Activated CD8-positive, alpha-beta memory T cell treated with anti-CD3 and anti-CD28 coated beads, Interleukin-2, amount 10 ng/mL, durations not matched to agents 7 days and 5 days (primary cell): ENCODE measurements around the gene SACS. TPM values are rescaled to one million over a fixed set of nuclear protein-coding genes. Genes with fewer than 3 reads are reported as not detected.
A peak's percentile ranks its signal among the peaks of the same experiment; 100 is the strongest.
"Not testable (repeated sequence)": the region's sequence is repeated elsewhere in the genome, so short reads cannot be mapped to it uniquely, and the experiment has no call there.

Source experiments
- ATAC-seq: fragments of 150-1000 bp; cut with Tn5 transposase; one replicate; pipeline ENCODE4 v1.10.0; 2021; ENCODE audit warnings: moderate library complexity
- CTCF ChIA-PET: fragments of 350-600 bp; sonication (Branson Sonifier 250); formaldehyde crosslinking; loops from one replicate; lab custom pipeline; 2021; ENCODE audit warnings: antibody characterized with exemption; lab: Charles Lee
- DNase-seq: peaks from one replicate; pipeline ENCODE4 v3.0.0-alpha.2; 2020
- H3K27ac Mint-ChIP-seq: one replicate; pipeline ENCODE4 v1.8.0; 2021; ENCODE audit warnings: mild to moderate bottlenecking, mixed read lengths
- H3K27me3 Mint-ChIP-seq: one replicate; pipeline ENCODE4 v1.8.0; 2021; ENCODE audit warnings: mixed read lengths
- H3K36me3 Mint-ChIP-seq: one replicate; pipeline ENCODE4 v1.8.0; 2021; ENCODE audit warnings: mild to moderate bottlenecking, mixed read lengths
- H3K4me1 Mint-ChIP-seq: one replicate; pipeline ENCODE4 v1.8.0; 2021; ENCODE audit warnings: mixed read lengths
- H3K4me3 Mint-ChIP-seq: one replicate; pipeline ENCODE4 v1.8.0; 2021; ENCODE audit warnings: mild to moderate bottlenecking, moderate library complexity, mixed read lengths
- H3K9me3 Mint-ChIP-seq: one replicate; pipeline ENCODE4 v1.8.0; 2022; ENCODE audit warnings: low read depth, mixed read lengths
- total RNA-seq, 2 experiments: library from RNA; stranded (reverse); gene quantifications; one replicate each; pipeline ENCODE4 v1.2.3, GENCODE V29; 2021

Gene SACS
- total RNA-seq, 2 experiments from 2014 or later = 24.0 to 28.4 TPM

DNA sequence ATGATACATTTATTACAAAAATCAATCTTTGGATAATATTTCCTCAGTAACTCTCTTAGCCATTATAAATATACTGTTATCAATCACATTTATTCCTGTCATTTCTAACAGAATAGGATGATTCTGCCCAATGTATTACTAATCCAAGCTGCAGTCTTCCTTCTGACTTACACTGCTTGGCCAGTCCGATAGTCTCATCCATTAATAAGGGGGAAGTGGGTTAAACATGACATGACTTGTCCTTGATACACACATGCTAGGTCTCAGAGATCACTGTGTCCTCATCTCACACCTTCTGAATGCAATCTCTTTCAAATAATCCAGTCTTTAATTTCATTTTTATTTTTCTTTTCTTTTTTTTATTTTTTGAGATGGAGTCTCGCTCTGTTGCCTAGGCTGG lies 18.8 kb downstream of the SACS start:
- Mint-ChIP-seq H3K36me3 (no peaks in the 10 kb centered on the region), H3K4me3 (no peak overlapping the region), H3K9me3 (no peaks in the 10 kb centered on the region), H3K27me3 (peaks cover 17% of the 10 kb centered on the region), H3K27ac (no peak overlapping the region), H3K4me1 (no peaks in the 10 kb centered on the region)
- CTCF ChIA-PET = no interaction called here
- DNase-seq (no peak), ATAC-seq (no peak)

DNA sequence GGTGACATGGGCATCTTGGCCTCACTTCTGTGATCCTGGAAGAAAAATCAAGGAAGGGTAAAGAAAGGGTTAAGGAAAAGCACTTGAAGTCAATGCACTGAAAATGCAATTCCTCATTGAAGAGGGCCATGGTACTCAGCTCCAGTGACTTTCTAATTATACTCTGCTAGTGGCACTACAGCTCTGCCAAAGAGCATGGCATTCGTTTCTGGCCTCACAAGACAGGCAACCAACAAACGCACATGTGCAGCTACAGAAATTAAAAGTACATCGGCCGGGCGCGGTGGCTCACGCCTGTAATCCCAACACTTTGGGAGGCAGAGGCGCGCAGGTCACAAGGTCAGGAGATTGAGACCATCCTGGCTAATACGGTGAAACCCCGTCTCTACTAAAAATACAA lies 21.8 kb downstream of the SACS start:
- H3K27me3 Mint-ChIP-seq = peaks cover 17% of the 10 kb centered on the region
- peaks cover 2% of the 10 kb centered on the region for H3K4me1 Mint-ChIP-seq
- no peak for DNase-seq
- ATAC-seq = no peak
- CTCF ChIA-PET = no interaction called here
- no peak overlapping the region for H3K4me3 Mint-ChIP-seq
- H3K36me3 Mint-ChIP-seq = no peaks in the 10 kb centered on the region
- H3K27ac Mint-ChIP-seq = no peak overlapping the region
- H3K9me3 Mint-ChIP-seq = peaks cover 2% of the 10 kb centered on the region

DNA sequence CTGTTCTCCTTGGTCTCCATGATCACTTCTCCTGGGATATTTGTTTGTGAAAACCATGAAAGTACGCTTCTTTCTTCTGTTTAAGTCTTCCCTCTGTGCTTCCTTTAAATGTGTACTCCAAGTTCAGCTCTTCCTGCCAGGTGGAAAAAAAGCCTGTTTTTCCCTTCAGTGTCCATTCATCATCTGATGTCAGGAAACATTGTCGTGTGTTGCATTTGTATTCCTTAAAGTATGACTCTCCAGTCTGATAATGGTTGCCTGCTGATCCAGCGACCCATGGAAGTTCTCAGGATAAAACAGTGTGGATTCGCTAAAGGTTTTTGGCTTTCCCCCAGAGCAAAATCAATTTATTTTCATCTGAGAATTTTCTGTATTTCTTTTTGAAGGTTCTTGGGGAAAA lies 22.3 kb downstream of the SACS start:
- Mint-ChIP-seq H3K4me3 (no peak overlapping the region), H3K27me3 (peaks cover 17% of the 10 kb centered on the region), H3K9me3 (peaks cover 2% of the 10 kb centered on the region), H3K36me3 (no peaks in the 10 kb centered on the region), H3K4me1 (peaks cover 2% of the 10 kb centered on the region), H3K27ac (no peak overlapping the region)
- DNase-seq (no peak), ATAC-seq (no peak)
- CTCF ChIA-PET = no interaction called here

DNA sequence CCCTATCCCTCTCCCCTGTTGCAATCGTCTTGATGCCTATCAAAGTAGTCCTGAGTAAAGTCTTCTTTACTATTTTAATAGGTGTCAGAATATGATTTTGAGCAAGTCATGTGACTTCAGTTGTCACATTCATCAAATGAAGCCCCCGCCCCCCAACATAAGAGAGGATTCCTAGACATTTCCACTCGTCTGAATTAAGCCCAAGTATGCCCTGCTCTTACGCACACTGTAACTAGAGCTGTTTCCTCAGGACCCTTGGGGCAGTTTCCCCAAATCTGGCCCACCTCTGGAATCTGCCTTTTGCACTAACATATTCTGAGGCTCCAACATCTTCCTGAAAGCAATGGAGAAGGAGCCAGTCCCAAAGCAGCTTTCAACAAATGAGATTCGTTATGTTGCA lies 25.5 kb downstream of the SACS start:
- Mint-ChIP-seq H3K27me3 (peaks cover 29% of the 10 kb centered on the region), H3K9me3 (peaks cover 2% of the 10 kb centered on the region), H3K36me3 (no peaks in the 10 kb centered on the region), H3K27ac (no peak overlapping the region), H3K4me3 (no peak overlapping the region), H3K4me1 (peaks cover 2% of the 10 kb centered on the region)
- ATAC-seq = no peak
- CTCF ChIA-PET = no interaction called here
- DNase-seq = no peak

DNA sequence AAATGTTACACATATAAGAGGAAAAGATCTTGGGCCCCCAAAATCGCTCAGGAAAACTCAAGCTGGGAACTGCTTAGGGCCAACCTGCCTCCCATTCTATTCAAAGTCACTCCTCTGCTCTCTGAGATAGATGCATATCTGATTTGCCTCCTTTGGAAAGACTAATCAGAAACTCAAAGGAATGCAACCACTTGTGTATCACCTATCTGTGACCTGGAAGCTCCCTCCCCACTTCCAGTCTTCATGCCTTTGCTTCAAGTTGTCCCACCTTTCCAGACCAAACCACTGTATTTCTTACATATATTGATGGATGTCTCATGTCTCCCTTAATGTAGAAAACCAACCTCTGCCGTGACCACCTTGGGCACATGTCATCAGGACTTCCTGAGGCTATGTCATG lies 32.3 kb downstream of the SACS start:
- H3K27ac Mint-ChIP-seq, H3K9me3 Mint-ChIP-seq, H3K4me1 Mint-ChIP-seq, H3K36me3 Mint-ChIP-seq, ATAC-seq, H3K4me3 Mint-ChIP-seq, DNase-seq: not testable (repeated sequence)
- peaks cover 29% of the 10 kb centered on the region for H3K27me3 Mint-ChIP-seq
- CTCF ChIA-PET = interaction anchor here (0.5 to 1.2 kb wide), 2 partner anchors 44 to 487 kb away, joined by 3 to 6 read pairs; no protein-coding TSS in a partner anchor

DNA sequence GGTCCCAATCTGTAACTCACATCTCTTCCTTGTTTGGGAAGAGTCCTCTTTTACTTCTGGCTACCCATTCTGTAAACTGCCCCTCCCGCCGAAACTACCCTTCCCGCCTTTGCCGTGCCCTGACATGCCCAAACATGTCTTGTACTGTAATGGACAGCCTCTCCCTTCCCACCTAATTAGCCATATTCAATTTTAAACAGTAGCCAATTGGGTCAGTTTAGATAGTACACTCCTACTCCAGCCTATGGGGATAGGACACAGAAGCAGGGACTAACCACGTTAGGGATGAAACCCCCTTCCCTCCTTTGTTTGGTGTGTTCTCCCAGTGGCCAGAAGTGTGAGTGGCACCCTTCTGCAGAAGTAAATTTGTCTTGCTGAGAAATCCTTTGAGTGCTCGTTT lies 34.2 kb downstream of the SACS start:
- Mint-ChIP-seq H3K4me3 (no peak overlapping the region), H3K27me3 (peaks cover 24% of the 10 kb centered on the region), H3K36me3 (peaks cover 7% of the 10 kb centered on the region), H3K9me3 (peaks cover 2% of the 10 kb centered on the region), H3K4me1 (no peaks in the 10 kb centered on the region), H3K27ac (no peak overlapping the region)
- ATAC-seq = no peak
- CTCF ChIA-PET = no interaction called here
- DNase-seq = no peak

DNA sequence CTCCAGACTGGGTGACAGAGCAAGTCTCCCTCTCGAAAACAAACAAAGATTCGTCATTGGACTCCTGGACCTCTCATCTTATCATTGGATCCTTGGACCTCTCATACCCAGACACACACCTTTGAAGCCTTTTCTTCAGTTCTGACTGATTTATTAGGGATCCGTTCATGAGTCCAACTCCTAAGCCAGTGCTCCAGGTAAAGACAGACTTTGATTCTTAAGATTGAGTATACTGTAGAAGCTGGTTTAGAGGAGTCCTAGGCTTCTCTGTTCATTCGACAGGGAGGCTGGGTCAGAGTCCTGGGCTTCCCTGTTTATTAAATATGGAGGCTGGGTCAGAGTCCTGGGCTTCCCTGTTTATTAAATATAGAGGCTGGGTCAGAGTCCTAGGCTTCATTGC lies 38.7 kb downstream of the SACS start:
- Mint-ChIP-seq H3K36me3 (peaks cover 7% of the 10 kb centered on the region), H3K27me3 (peaks cover 8% of the 10 kb centered on the region), H3K9me3 (peaks cover 2% of the 10 kb centered on the region), H3K27ac (no peak overlapping the region), H3K4me3 (no peak overlapping the region), H3K4me1 (no peaks in the 10 kb centered on the region)
- ATAC-seq (no peak), DNase-seq (no peak)
- CTCF ChIA-PET = no interaction called here

DNA sequence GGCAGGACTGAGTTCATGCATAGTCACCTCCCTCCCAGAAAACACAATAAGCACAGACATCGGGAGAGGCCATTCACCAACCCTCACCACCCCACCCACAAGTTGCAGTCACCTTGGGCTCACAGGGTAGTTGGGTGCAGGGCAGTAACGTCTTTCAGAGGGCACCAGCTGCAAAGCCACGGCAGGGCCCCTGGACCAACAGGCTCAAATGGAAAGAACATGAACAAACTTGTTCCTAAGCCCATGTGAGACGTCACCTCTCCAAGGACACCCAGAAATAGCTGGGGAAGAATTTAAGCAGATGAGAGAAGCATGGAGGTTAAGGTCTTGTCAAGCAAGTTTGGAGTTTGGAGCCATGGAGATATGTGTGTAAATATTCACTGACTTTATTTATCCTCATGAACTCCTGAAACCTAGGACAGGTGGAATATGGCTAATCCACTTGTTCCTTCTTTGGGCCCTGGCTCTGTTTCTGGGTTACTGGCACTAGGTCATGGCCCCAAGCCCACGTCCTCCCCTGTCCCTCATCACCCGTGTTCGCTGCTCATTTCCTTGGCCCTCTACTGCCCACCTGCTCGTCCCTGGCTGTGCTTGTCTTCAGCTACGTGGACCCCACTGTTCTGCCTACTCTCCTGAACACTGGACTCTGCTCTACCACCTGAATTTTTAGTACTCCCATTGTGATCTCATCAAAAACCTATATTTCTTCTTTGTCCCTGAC lies 40.4 kb downstream of the SACS start:
- no peaks in the 10 kb centered on the region for H3K36me3 Mint-ChIP-seq
- no peak overlapping the region for H3K4me3 Mint-ChIP-seq
- no peaks in the 10 kb centered on the region for H3K9me3 Mint-ChIP-seq
- peaks cover 11% of the 10 kb centered on the region for H3K27me3 Mint-ChIP-seq
- H3K27ac Mint-ChIP-seq = no peak overlapping the region
- DNase-seq = no peak
- ATAC-seq = no peak
- H3K4me1 Mint-ChIP-seq = no peaks in the 10 kb centered on the region
- CTCF ChIA-PET = no interaction called here

DNA sequence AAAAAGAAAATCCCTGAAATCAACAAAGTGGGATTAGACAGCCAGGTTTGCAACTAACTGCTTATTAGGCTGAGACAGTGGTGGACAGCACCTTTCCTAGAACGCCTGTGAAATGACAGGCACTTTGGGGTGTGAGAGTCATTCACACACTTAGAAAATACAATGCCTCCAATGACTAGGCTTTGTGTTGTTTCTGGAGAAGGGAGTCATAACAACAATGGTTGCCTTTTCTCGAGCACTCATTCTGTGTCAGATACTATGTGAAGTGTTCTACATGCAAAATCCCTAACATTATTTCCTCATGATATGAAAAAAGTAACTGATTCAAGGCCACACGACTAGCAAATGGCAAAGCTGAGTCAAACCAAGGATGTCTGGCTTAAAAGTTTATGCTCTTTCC lies 41.2 kb downstream of the SACS start:
- H3K4me3 Mint-ChIP-seq = no peak overlapping the region
- no peaks in the 10 kb centered on the region for H3K36me3 Mint-ChIP-seq
- CTCF ChIA-PET = no interaction called here
- no peak overlapping the region for H3K27ac Mint-ChIP-seq
- H3K4me1 Mint-ChIP-seq = no peaks in the 10 kb centered on the region
- peaks cover 17% of the 10 kb centered on the region for H3K27me3 Mint-ChIP-seq
- DNase-seq (no peak), ATAC-seq (no peak)
- no peaks in the 10 kb centered on the region for H3K9me3 Mint-ChIP-seq

DNA sequence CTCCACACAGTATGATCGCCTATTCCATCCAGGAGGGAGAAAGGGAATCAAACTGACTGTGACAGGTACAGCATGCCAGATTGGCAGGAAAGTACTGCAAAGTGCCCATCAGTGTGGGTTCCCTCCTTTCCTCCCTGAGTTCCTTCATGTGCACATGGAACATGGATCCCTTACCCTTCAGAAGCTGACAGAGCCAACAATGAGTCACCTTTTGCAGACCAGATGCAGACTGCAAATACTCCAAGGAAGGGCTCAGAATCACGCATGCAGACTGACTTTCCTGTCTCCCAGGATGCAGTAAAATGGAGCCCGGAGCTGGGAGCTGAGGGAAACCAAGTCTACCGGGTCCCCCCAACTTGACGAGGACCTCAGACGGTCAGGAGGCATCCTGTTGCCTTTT lies 41.8 kb downstream of the SACS start:
- Mint-ChIP-seq H3K4me3 (no peak overlapping the region), H3K36me3 (no peaks in the 10 kb centered on the region), H3K27me3 (peaks cover 18% of the 10 kb centered on the region), H3K27ac (no peak overlapping the region), H3K9me3 (no peaks in the 10 kb centered on the region), H3K4me1 (peaks cover 3% of the 10 kb centered on the region)
- CTCF ChIA-PET = no interaction called here
- ATAC-seq = no peak
- no peak for DNase-seq

DNA sequence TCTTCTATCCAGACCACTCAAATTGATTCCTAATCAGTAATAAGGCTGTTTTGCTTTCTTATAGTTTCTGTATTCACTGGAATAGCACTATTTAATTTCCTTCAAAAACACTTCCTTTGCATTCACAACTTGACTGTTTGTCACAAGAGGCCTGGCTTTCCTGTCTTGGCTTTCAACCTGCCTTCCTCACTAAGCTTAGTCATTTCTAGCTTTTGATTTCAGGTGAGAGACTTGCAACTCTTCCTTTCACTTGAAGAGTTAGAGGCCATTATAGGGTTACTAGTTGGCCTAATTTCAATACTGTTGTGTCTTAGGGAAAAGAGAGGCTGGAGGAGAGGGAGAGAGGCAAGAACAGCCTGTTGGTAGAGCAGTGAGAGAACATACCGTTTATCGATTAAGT lies 47.0 kb downstream of the SACS start:
- H3K4me3 Mint-ChIP-seq = no peak overlapping the region
- H3K27ac Mint-ChIP-seq = no peak overlapping the region
- ATAC-seq (peak; percentile 63), DNase-seq (no peak)
- CTCF ChIA-PET = no interaction called here
- H3K27me3 Mint-ChIP-seq = peaks cover 26% of the 10 kb centered on the region
- peaks cover 16% of the 10 kb centered on the region for H3K4me1 Mint-ChIP-seq
- H3K9me3 Mint-ChIP-seq = no peaks in the 10 kb centered on the region
- H3K36me3 Mint-ChIP-seq = no peaks in the 10 kb centered on the region

DNA sequence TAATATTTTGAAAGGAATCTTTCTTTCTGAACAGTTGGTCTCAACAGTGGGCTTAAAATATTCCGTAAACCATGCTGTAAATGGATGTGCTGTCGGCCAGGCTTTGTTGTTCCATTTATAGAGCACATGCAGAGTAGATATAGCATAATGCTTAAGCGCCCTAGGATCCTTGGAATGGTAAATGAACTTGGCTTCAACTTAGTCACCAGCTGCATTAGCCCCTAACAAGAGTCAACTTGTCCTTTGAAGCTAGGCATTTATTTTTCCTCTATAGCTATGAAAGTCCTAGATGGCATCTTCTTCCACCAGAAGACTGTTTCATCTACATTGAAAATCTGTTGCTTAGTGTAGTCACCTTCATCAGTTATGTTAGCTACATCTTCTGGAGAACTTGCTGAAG lies 47.6 kb downstream of the SACS start:
- H3K4me3 Mint-ChIP-seq = no peak overlapping the region
- no peak overlapping the region for H3K27ac Mint-ChIP-seq
- no peaks in the 10 kb centered on the region for H3K9me3 Mint-ChIP-seq

DNA sequence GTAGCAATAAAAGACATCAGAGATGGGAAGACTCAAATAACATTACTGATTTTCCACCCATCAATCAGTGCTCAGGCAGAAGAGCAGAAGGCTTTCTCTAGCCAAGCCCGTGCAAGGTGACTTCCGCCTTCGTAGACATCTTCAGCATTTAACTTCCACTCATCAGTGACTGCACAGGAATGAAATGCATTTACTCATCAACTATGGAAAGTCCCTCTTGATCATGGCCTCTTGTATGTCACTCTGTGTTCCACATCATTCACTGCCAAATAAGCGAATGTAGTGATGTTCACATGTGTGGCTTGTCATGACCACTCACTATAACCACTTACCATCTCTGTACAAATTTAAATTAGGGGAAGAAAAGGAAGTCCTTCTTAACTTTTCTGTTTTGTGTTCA lies 49.4 kb downstream of the SACS start:
- no peak overlapping the region for H3K4me3 Mint-ChIP-seq
- H3K27me3 Mint-ChIP-seq = peaks cover 25% of the 10 kb centered on the region
- no peaks in the 10 kb centered on the region for H3K9me3 Mint-ChIP-seq
- DNase-seq (no peak), ATAC-seq (no peak)
- H3K27ac Mint-ChIP-seq = no peak overlapping the region
- H3K4me1 Mint-ChIP-seq = peaks cover 26% of the 10 kb centered on the region
- H3K36me3 Mint-ChIP-seq = no peaks in the 10 kb centered on the region
- CTCF ChIA-PET = interaction anchor here (0.9 kb wide), 1 partner anchor 11 kb away, joined by 3 read pairs; no protein-coding TSS in a partner anchor

More for the DNA sequence above, 47.6 kb downstream of the SACS start:
- DNase-seq (no peak), ATAC-seq (no peak)
- H3K4me1 Mint-ChIP-seq = peaks cover 16% of the 10 kb centered on the region
- CTCF ChIA-PET = no interaction called here
- H3K27me3 Mint-ChIP-seq = peaks cover 26% of the 10 kb centered on the region
- no peaks in the 10 kb centered on the region for H3K36me3 Mint-ChIP-seq

DNA sequence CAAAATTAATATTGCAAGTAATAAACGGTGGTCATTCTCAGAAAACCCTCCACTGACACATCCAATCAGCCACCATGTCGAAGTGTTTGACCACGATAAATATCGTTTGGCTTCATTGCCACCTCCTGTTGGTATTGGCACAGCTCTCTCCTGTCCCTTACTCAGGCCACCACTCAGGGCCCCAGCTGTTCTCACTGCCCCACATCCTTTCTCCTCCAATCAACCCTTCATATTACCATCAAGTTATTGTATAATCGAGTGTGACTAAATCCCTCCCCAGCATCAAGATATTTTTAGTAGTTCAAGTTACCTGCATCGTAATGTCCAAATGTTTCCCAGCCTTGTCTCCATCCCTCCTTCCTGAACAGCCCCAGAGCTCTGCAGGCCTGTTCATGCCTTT lies 50.4 kb downstream of the SACS start:
- H3K9me3 Mint-ChIP-seq = no peaks in the 10 kb centered on the region
- CTCF ChIA-PET = interaction anchor here (0.9 kb wide), 1 partner anchor 10 kb away, joined by 3 read pairs; no protein-coding TSS in a partner anchor
- no peak overlapping the region for H3K27ac Mint-ChIP-seq
- no peak for ATAC-seq
- H3K4me3 Mint-ChIP-seq = no peak overlapping the region
- H3K27me3 Mint-ChIP-seq = peaks cover 25% of the 10 kb centered on the region
- H3K36me3 Mint-ChIP-seq = no peaks in the 10 kb centered on the region
- peaks cover 34% of the 10 kb centered on the region for H3K4me1 Mint-ChIP-seq
- no peak for DNase-seq
